Measurements from ENCODE around the gene HIP1R. TPM values are rescaled to one million over a fixed set of nuclear protein-coding genes. Genes with fewer than 3 reads are reported as not detected.

The HIP1R gene
- total and polyA plus RNA-seq, 10 of the 15 experiments (the other 5 are each of a cell fraction or from before 2014, with no cell fraction given), result 0.18 to 27.7 (median 11.7) TPM

GRCh38 chr12:122875590-122876220 is 40.4 kb downstream of the HIP1R start (continued):
- TF ChIP-seq RELB (IDR thresholded peaks at IDR 0.05; ENCODE audit: low read depth) (peak; percentile 69), BCL11A (IDR thresholded peaks at IDR 0.05; ENCODE audit: low read depth, low read length) (no peak), TCF7 (IDR thresholded peaks at IDR 0.05; ENCODE audit: borderline replicate concordance) (no peak), GABPA (IDR thresholded peaks at IDR 0.05; ENCODE audit: low read depth) (0 out of 2 replicates have a peak, but pooled peaks have one; percentile 16), MTA3 (IDR thresholded peaks at IDR 0.05; ENCODE audit: borderline replicate concordance, low read length) (peak; percentile 90), NBN (IDR thresholded peaks at IDR 0.05) (0 out of 2 replicates have a peak, but pooled peaks have one; percentile 33), CHD4 (IDR thresholded peaks at IDR 0.05) (no peak), MAX (IDR thresholded peaks at IDR 0.05; ENCODE audit: low read depth, low read length) (no peak), SRF (IDR thresholded peaks at IDR 0.05; ENCODE audit: low read depth in 2 of 2, low read length in 2 of 2) (no peak), HDAC2 (IDR thresholded peaks at IDR 0.05) (no peak), FOXM1 (IDR thresholded peaks at IDR 0.05; ENCODE audit: low read depth, low read length) (peak; percentile 85; the same call in 1 of the 2 replicates), NFYB (IDR thresholded peaks at IDR 0.05; ENCODE audit: insufficient read depth, low read depth, low read length) (no peak), PRDM15 (CRISPR knock-in tag; IDR thresholded peaks at IDR 0.05) (no peak), E2F8 (IDR thresholded peaks at IDR 0.05; ENCODE audit: low read depth, partially characterized antibody) (no peak), JUND (IDR thresholded peaks at IDR 0.05; ENCODE audit: low read depth, low read length) (no peak), STAT1 (conservative IDR thresholded peaks at IDR 0.05) (no peak), MTA2 (IDR thresholded peaks at IDR 0.05; ENCODE audit: low read depth) (peak; percentile 64; the same call in 1 of the 2 replicates), ATF3 (IDR thresholded peaks at IDR 0.05; ENCODE audit: borderline replicate concordance, extremely low read depth, low read depth, low read length) (no peak), NKRF (conservative IDR thresholded peaks at IDR 0.05) (no peak), NRF1 (conservative IDR thresholded peaks at IDR 0.05; ENCODE audit: low read depth, low read length) (no peak)

All from GM12878 (cell line).